MV-4-11 (cell line): ENCODE results near the gene MEAF6.
"Not testable (repeated sequence)": the region's sequence is repeated elsewhere in the genome, so short reads cannot be mapped to it uniquely, and the experiment has no call there.

ENCODE experiments used
- DNase-seq: peaks from one replicate; lab custom pipeline; 2025; lab: John Stamatoyannopoulos, UW

Gene MEAF6

GRCh38 chr1:37532418-37533156, 18.0 kb upstream of the MEAF6 start:
- DNase-seq = not testable (repeated sequence)

DNA sequence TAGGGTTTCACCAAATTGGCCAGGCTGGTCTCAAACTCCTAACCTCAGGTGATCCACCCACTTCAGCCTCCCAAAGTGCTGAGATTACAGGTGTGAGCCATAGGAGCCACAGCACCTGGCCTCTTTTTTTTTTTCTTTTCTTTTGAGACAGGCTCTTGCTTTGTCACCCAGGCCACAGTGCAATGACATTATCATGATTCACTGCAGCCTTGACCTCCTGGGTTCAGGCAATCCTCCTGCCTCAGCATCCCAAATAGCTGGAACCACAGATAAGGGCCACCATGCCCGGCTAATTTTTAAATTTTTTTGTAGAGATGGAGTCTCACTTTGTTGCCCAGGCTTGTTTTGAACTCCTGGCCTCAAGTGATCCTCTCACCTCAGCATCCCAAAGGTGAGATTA, 15.3 kb upstream of the MEAF6 start:
- DNase-seq = not testable (repeated sequence)

DNA sequence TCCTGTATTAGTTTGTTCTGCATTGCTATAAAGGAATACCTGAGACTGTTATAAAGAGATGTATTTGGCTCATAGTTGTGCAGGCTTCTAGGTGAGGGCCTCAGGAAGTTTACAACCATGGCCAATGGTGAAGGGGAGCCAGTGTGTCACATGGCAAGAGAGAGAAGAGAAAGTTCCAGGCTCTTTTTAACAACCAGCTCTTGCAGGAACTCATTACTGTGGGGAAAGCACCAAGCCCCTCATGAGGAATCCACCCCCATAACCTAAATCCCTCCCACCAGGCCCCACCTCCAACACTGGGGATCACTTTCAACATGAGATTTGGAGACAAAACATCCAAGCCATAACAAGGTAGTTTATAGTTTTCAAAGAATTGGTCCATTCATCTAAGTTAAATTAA, 5.0 kb upstream of the MEAF6 start:
- DNase-seq = no peak

GRCh38 chr1:37518929-37519328, 4.4 kb upstream of the MEAF6 start:
- DNase-seq = not testable (repeated sequence)

- DNase-seq = not testable (repeated sequence)
Observed at GRCh38 chr1:37518241-37518640, 3.7 kb upstream of the MEAF6 start.

- DNase-seq = no peak
Observed at GRCh38 chr1:37517569-37517968, 3.0 kb upstream of the MEAF6 start.

GRCh38 chr1:37515185-37516034, 844 bp upstream of the MEAF6 start:
- no peak for DNase-seq

GRCh38 chr1:37513795-37514349, 694 bp downstream of the MEAF6 start:
- no peak for DNase-seq

DNA sequence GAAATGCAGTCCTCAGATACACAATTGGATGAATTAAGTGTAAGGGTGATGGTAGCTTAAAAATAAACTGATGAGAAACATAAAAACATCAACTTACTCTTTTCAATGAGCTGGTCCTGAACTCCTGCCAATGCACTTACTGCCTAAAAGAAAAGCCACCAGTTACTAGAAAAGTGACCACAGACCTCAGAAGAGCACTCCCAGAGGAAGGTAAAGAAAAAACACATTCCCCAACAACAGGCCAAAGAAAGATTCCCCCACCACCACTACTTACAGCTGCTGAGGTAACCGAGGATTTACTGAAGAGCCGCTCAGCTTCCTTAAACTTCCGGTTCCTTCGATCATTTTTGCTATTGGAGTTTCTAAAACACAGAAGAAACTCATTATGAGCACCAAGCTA, 5.4 kb downstream of the MEAF6 start:
- DNase-seq = peak; percentile 84

DNA sequence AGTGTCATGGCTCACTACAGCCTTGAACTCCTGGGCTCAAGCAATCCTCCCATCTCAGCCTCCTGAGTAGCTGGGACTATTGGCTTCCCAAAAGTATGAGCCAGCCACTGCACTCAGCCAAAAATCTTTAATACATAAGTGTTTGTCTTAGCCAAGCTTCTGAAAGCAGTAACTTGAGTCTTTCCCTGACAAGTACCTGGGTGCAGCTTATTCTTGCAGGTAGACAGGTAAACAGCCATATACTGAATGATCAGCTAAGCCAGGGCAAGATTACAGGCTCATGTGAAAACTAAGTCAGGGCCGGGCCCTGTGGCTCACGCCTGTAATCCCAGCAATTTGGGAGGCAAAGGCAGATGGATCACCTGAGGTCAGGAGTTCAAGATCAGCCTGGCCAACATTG, 7.8 kb downstream of the MEAF6 start:
- DNase-seq = no peak

DNA sequence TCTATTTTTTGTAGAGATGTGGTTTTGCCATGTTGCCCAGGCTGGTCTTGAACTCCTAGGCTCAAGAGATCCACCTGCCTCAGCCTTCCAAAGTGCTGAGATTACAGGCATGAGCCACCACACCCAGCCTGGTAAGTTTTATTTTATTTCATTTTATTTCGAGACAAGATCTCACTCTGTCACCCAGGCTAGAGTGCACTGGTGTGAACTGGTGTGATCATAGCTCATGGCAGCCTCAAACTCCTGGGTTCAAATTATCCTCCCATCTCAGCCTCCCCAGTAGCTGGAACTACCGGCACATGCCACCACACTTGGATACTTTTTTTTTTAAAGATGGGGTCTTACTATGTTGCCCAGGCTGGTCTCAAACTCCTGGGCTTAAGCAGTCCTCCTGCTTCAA, 11.8 kb downstream of the MEAF6 start:
- DNase-seq = not testable (repeated sequence)

DNA sequence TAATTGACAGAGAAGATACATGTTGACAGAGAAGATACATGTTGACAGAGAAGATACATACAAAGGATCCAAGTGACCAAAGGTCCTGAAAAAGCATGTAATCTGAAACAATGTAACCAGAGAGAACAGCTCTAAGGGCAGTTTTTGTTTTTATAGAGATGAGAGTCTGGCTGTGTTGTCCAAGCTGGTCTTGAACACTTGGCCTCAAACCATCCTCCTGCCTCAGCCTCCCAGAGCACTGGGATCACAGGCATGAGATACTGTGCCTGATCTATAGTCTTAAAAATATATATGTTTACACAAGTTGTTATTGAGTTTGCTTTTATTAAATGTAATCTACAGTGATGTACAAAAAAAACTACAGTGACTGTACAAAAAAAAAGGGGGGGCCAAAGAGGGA, 12.5 kb downstream of the MEAF6 start:
- DNase-seq = no peak

- DNase-seq = no peak
Observed at GRCh38 chr1:37501661-37502060, 12.9 kb downstream of the MEAF6 start.

DNA sequence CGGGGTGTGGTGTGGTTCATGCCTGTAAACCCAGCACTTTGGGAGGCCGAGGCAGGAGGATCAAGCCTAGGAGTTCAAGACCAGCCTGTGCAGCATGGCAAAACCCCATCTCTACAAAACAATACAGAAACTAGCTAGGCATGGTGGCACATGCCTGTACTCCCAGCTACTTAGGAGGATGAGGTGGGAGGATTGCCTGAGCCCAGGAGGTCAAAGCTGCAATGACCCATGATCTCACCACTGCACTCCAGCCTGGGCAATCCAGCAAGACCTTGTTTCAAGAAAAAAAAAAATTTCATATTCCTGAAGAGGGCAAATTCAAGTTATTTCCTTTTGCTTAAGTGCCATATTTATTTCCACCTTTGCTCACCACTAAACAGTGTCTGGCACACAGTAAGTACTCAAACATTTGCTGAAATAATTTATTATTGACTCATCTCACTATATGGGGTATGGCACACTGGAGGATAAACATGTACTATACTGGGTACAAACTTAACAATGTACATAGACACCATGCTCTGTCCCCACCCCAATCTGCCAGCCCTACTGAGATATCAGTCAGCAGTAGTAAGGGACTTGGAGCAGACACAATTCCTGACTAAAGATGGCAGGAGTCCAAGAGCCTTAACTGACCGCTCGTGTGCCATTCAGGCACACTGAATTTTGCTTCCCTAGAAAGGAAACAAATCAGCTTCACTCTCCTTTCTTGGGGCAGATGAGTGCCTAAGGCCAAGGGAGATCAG, 15.5 kb downstream of the MEAF6 start:
- no peak for DNase-seq

GRCh38 chr1:37497832-37498231, 16.7 kb downstream of the MEAF6 start:
- no peak for DNase-seq

DNA sequence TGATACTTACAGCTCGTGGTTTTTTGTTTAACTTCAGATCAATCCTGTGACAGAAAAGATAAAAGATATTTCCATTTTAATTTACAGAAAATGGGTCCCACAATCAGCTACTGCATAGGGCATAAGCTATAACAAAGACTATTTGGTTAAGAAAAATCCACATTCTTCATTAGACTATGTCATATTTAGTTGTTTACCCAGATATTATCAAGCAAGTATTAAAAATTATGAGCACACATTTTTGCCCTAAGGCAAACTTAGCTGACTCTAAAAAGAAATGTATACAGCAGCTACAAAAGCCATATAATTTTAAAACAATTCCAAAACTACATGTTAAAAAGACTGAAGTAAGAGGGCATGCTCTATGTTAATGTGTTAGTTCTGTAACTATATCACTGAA, 18.7 kb downstream of the MEAF6 start:
- DNase-seq = no peak

DNA sequence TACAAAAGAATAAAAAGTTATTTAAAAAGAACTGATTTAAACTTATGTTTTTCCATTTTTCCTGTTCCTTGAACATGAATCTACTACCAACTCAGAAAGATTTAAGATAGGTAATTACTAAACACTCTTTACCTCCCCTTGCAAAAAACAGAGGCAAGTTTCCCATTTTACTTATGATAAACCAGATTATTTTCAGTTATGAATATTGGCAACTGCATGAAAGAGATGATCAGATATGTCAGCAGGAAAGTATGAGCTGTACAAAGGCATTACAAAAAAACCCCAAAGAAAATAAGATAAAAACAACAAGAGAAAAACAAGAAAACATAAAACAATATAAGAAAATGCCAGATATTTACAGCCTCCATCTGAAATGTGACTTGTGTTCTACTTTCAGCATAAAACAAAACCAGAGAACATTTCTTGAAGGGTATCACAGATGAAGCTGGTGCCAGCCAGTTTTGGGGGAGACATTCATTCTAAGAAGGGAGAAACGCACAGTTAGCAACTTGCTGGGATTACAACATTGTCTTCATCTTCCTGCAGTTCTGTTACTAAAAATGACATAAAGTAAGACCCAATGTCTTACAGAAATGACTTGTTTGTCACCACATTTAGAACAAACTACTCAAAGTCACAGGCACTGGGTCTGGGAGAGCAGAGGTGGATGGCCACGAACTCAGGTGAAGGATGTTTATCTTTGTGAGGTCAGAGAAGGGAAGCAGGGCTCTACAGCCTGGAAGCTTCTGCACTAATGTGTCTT, 21.0 kb downstream of the MEAF6 start:
- DNase-seq = no peak

DNA sequence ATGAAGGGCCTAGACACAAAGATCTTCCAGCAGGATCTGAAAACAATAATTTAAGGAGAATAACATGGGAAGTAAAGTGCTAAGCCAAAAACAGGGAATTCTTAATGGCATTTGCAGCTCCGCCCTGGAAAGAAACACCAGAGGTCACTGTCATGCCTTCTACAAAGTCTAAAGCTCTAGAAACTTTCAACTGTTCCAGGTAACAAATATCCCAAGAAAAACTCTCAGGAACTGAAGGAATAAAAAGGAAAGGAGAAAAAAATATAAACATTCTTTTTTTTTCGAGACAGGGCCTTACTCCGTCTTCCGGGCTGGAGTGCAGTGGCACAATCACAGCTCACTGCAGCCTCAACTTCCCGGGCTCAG, 27.0 kb downstream of the MEAF6 start:
- DNase-seq = no peak

DNA sequence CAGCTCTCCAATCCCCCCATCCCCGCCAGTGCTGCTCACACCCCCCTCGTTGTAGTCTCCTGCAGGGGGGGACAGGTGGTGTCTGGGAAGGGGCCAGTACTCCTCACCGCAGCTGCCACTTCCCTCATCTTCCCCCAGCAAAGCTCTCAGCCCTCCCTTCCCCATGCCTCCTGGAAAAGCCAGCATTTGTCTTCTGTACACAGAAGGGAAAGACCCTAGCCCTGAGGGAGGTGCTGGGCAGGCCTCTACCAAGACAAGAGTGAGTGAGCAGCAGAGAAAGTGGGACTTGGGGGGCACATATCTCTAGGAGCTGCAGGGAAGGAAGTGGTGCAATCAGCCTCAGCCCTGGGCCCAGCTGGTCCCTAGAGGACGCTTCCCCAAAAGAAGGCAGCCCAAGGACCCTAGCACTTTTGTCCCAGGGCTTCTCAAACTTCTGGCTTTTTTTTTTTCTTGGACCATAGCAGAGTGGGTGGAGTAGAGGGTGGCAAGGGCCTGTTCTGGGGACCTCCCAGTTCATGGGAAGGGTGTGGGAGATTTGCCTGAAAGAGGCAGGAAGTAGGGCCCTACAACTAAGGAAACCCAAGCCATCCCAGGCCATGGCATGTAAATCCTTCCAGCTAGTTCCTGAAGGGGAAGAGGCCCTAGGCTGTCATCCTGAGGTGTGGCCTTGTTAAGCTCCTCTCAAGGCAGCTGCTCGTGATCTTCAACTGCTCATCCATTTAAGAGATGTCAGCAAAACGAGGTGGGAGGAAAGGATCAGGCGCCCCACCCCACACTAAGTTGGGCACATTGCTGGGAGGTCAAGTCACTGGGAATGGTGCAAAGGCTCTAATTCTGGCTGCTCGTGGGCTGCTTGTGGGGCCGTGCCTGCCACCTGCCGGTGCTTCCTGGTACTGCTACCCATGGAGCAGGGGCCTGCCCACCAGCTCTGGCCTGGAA, 27.6 kb downstream of the MEAF6 start:
- DNase-seq = peak; percentile 72

DNA sequence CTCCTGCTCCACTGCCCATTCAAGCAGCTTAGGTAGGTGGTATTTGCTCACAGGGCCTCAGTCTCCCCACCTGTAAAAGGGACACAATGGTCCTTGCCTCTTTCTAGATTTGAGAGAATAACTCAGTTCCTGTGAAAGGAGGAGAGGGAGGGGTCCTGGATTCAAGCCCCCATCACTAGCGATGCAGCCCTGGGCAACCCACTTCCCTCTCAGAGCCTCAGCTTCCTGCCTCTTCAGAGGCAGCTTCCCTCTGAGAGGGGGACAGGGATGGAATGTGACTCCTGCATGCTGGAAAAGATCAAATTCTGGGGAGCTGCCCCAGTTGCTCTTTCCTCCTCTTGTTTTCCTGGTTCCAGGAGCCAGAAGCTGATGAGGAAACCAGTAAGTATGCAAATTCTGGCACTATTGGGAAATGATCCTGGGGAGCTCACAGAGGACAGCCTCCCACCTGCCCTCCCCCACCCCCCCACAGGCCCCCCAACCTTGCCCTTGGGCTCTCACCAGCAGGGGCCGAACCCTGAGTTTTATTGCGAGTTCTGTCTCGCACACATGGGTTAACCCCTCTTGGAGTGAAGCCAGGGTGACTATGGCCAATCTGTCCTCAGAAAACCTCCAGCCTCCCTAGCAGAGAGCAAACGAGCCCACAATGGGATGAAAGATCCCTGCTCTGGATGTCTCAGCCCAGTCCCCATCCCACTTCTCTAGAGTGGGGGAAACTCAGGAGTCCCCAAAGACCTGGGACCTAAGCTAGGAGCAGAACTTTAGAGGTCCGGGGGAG, 28.5 kb downstream of the MEAF6 start:
- DNase-seq = no peak
